Neuronal stem cell (in vitro differentiated cells): Measurements from ENCODE around the gene HOXA2.
A peak's percentile ranks its signal among the peaks of the same experiment; 100 is the strongest.

Experiments
- DNase-seq: peaks from one replicate; pipeline ENCODE4 v3.0.0-alpha.2; 2013; ENCODE audit warnings: low spot score
- H2AFZ ChIP-seq: one replicate; pipeline ENCODE4 v1.6.1; 2013; ENCODE audit warnings: mild to moderate bottlenecking, low read length, inconsistent platforms
- H2AK5ac ChIP-seq: 2 replicates; pipeline ENCODE4 v1.6.1; 2013; ENCODE audit warnings: low read depth, mild to moderate bottlenecking, inconsistent platforms, low read length, moderate library complexity, mixed read lengths
- H2BK120ac ChIP-seq: 2 replicates; pipeline ENCODE4 v1.6.1; 2013; ENCODE audit warnings: low read depth, mild to moderate bottlenecking, inconsistent platforms, low read length, moderate library complexity, mixed read lengths
- H2BK12ac ChIP-seq: one replicate; pipeline ENCODE4 v1.6.1; 2013; ENCODE audit warnings: low read length, inconsistent platforms
- H2BK15ac ChIP-seq: 2 replicates; pipeline ENCODE4 v1.6.1; 2013; ENCODE audit warnings: mild to moderate bottlenecking, low read length, inconsistent platforms, mixed read lengths
- H2BK5ac ChIP-seq: one replicate; pipeline ENCODE4 v1.6.1; 2013; ENCODE audit warnings: inconsistent platforms, mild to moderate bottlenecking, low read length, moderate library complexity
- H3K14ac ChIP-seq: one replicate; pipeline ENCODE4 v1.6.1; 2013; ENCODE audit warnings: low read length, inconsistent platforms
- H3K18ac ChIP-seq: 2 replicates; pipeline ENCODE4 v1.6.1; 2013; ENCODE audit warnings: low read length, inconsistent platforms
- H3K23ac ChIP-seq: 2 replicates; pipeline ENCODE4 v1.6.1; 2013; ENCODE audit warnings: low read depth, mild to moderate bottlenecking, mixed read lengths, low read length, inconsistent platforms; ENCODE audit not compliant: poor library complexity
- H3K27ac ChIP-seq: replicated peaks from 3 replicates; pipeline ENCODE4 v1.5.1; 2013; ENCODE audit warnings: low read length, inconsistent platforms
- H3K27me3 ChIP-seq, 3 experiments: 2 replicates each; pipeline ENCODE4 v1.6.1; 2013; ENCODE audit warnings: low read length in 3 of 3, mild to moderate bottlenecking in 2 of 3, inconsistent platforms in 1 of 3, low read depth in 1 of 3, mixed read lengths in 1 of 3, moderate library complexity in 1 of 3; ENCODE audit not compliant: control insufficient read depth in 3 of 3, insufficient read depth in 3 of 3
- H3K36me3 ChIP-seq, 2 donors: replicated peaks in 1 of 2; 2 replicates each; pipeline ENCODE4 v1.6.1; 2013; ENCODE audit warnings: low read length in 2 of 2; ENCODE audit not compliant: control insufficient read depth in 2 of 2, insufficient read depth in 2 of 2
- H3K4ac ChIP-seq: 2 replicates; pipeline ENCODE4 v1.6.1; 2013; ENCODE audit warnings: inconsistent platforms, mild to moderate bottlenecking, low read length, moderate library complexity
- H3K4me1 ChIP-seq, 2 donors: 1 replicate in 1 of 2; 2 replicates in 1 of 2; pipeline ENCODE4 v1.6.1; 2013; ENCODE audit warnings: low read length in 2 of 2, low read depth in 1 of 2; ENCODE audit not compliant: control insufficient read depth in 2 of 2, insufficient read depth in 1 of 2
- H3K4me2 ChIP-seq: one replicate; pipeline ENCODE4 v1.6.1; 2013; ENCODE audit warnings: mild to moderate bottlenecking, low read length, inconsistent platforms; ENCODE audit not compliant: insufficient read depth, poor library complexity, severe bottlenecking
- H3K4me3 ChIP-seq, 2 donors: 2 replicates each; pipeline ENCODE4 v1.5.1; 2013; ENCODE audit warnings: low read length in 2 of 2, mild to moderate bottlenecking in 2 of 2, inconsistent platforms in 1 of 2, moderate library complexity in 1 of 2
- H3K79me1 ChIP-seq: one replicate; pipeline ENCODE4 v1.6.1; 2013; ENCODE audit warnings: low read depth, mild to moderate bottlenecking, inconsistent platforms, low read length, moderate library complexity
- H3K9ac ChIP-seq: one replicate; pipeline ENCODE4 v1.6.1; 2013; ENCODE audit warnings: mild to moderate bottlenecking, low read depth, low read length, inconsistent platforms; ENCODE audit not compliant: poor library complexity
- H3K9me3 ChIP-seq, 2 donors: replicated peaks in 1 of 2; 2 replicates each; pipeline versions ENCODE3 to v1.6.1; 2013; ENCODE audit warnings: low read length in 2 of 2, mild to moderate bottlenecking in 2 of 2, inconsistent platforms in 1 of 2, low read depth in 1 of 2, mixed read lengths in 1 of 2, moderate library complexity in 1 of 2; ENCODE audit not compliant: control insufficient read depth in 2 of 2, insufficient read depth in 1 of 2
- H4K8ac ChIP-seq: one replicate; pipeline ENCODE4 v1.6.1; 2013; ENCODE audit warnings: low read depth, mild to moderate bottlenecking, inconsistent platforms, low read length, moderate library complexity
- H4K91ac ChIP-seq: one replicate; pipeline ENCODE4 v1.6.1; 2013; ENCODE audit warnings: low read length, low read depth, mild to moderate bottlenecking, inconsistent platforms; ENCODE audit not compliant: poor library complexity
- WGBS, 2 donors: extraction: QIAGEN DNeasy Blood & Tissue Kit; methylation state at CpG; one replicate each; pipeline ENCODE4 v1.1.7; 2013; ENCODE audit warnings: missing lambda C conversion rate in 2 of 2, mixed read lengths in 1 of 2; ENCODE audit not compliant: insufficient read length in 2 of 2, insufficient replicate concordance in 1 of 2; ENCODE audit errors: extremely low coverage in 2 of 2; 5-methylcytosine and 5-hydroxymethylcytosine counted together

The HOXA2 gene

DNA sequence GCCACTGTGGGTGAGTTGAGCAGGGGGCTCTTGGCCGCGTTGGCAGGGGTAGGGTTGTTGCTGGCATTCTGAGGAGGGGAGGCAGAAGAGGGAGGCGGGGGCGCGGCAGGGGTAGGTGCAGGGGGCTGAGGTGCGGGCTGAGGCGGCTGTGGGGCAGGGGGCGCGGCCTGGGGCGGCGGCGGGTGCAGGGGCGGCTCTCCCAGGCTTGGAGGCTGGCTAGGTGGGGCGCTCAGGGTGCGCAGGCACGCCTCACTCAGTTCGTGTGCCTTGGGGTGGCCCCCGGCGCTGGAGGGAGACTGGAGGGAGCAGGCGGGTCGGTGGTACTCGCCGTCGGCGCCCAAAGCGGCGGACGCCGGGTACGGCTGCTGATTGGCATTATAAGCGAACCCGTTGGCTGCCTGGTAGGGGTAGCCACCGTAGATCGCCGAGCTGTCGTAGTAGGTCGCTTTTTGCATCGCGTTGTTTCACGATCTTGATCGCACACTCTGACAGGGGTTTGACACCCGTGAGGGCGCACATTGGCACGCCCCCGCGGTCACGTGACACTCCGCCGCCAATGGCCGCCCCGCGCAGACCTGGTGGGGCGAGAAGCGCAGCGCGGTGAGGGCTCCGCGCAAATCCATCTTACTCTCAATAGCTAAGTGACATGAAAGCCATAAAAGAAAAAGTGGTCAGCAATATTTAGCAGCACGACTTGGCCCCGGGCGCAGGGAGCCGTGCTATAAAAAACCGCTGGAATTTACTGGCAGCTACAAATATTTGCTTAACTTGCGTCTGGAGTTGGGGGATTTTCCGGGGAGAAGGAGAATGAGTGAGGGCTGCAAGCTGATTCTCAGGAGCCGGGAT lies 7.9 kb upstream of the HOXA2 start:
- Histone ChIP-seq H3K4me2 (no peak overlapping the region), H2AK5ac (no peak overlapping the region), H4K8ac (no peak overlapping the region), H3K9me3 (peaks cover 3 to 4% of the 10 kb centered on the region in 2 donors), H3K18ac (no peak overlapping the region), H4K91ac (no peak overlapping the region), H3K36me3 (no peaks in the 10 kb centered on the region), H2BK120ac (no peak overlapping the region), H3K9ac (no peak overlapping the region), H3K4me3 (no peak overlapping the region), H3K4me1 (no peaks in the 10 kb centered on the region), H3K79me1 (no peaks in the 10 kb centered on the region), H3K4ac (no peak overlapping the region), H2BK5ac (no peak overlapping the region), H3K27me3 (peaks cover 66 to 95% (median 88%) of the 10 kb centered on the region in 3 experiments), H2BK15ac (no peak overlapping the region), H3K27ac (no peak overlapping the region), H3K23ac (peak overlapping the region; percentile 46), H2BK12ac (no peak overlapping the region), H3K14ac (no peak overlapping the region), H2AFZ (no peak overlapping the region)
- DNase-seq, result no peak
- WGBS, 2 donors, result no CpG with 5 or more reads among the region's 66 CpGs

DNA sequence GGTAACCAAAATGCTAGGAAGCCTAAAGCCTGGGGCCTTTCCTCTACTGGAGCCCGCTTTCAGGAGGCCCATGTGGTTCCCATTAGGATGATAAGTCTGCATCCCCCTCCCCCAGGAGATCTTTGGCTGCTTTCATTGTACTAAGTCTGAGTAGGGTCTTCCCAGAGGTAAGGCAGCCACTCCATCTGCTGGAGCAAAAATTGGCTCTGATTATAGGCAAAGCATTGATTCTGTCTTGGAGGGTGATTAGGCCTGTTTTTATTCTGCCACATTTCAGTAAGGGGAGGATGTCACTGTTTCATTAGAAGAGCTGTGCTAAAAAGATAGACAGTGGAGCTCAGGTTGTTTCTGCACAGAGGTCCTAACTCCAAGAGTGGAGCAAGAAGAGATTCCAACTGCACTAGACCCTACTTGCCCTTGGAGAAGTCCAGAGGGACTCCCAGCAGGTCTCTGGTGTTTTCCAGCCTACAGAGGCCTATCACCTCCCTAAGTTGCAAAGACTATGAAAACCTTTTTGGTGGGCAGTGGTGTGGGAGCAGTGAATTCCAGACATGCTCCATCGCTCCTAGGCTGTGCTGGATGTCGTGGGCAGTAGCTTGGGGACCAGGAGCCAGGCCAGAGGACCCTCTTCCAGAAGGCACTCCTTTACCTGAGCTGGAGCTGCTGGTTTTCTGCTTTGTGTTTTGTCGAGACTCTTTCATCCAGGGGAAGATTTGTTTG lies 7.1 kb upstream of the HOXA2 start:
- Histone ChIP-seq H3K27me3 (peaks cover 65 to 95% (median 89%) of the 10 kb centered on the region in 3 experiments), H3K27ac (no peak overlapping the region)
- no peak for DNase-seq

DNA sequence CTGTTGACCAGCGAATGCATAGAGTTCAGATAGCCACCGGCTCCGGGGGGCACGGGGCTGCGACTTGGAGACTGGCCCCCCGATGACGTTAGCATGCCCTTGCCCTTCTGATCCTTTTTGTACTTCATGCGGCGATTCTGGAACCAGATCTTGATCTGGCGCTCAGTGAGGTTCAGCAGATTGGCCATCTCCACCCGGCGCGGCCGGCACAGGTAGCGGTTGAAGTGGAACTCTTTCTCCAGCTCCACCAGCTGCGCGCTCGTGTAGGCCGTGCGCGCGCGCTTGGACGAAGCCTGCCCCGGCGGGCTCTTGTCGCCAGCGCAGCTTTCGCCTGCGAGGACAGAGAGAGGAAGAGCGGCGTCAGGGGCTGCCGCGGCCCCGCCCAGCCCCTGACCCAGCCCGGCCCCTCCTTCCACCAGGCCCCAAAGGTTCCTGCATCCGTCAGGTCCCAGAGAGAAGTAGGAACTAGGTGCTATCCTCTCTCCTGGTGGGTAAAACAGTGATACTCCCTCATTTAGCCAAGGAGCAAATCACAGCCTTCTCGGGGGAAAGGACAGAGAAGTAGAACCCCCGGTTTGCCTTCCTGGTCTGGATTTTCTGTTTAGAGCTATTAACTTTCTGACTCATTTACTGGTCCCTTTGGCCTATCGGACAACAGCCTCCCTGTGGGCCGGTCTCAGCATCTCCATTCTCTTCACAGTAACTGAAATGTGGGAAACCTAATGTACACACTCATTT lies 6.1 kb upstream of the HOXA2 start:
- Histone ChIP-seq H2BK5ac (no peak overlapping the region), H3K27ac (no peak overlapping the region), H3K4me3 (no peak overlapping the region), H2AK5ac (no peak overlapping the region), H3K36me3 (no peaks in the 10 kb centered on the region), H4K91ac (no peak overlapping the region), H4K8ac (no peak overlapping the region), H3K4ac (no peak overlapping the region), H3K4me1 (no peaks in the 10 kb centered on the region), H3K18ac (no peak overlapping the region), H3K23ac (no peak overlapping the region), H3K9me3 (peaks cover 2 to 3% of the 10 kb centered on the region in 2 donors), H2BK120ac (no peak overlapping the region), H2AFZ (no peak overlapping the region), H3K4me2 (no peak overlapping the region), H3K79me1 (no peaks in the 10 kb centered on the region), H2BK12ac (no peak overlapping the region), H3K9ac (peak overlapping the region; percentile 34), H3K27me3 (peaks cover 65 to 99% (median 92%) of the 10 kb centered on the region in 3 experiments), H2BK15ac (no peak overlapping the region), H3K14ac (no peak overlapping the region)
- no CpG with 5 or more reads among the region's 41 CpGs for WGBS, 2 donors
- DNase-seq, result no peak

More for the DNA sequence above, 7.1 kb upstream of the HOXA2 start:
- WGBS, 2 donors, result no CpG with 5 or more reads among the region's 4 CpGs
- Histone ChIP-seq H4K8ac (no peak overlapping the region), H3K9ac (no peak overlapping the region), H3K4me3 (no peak overlapping the region), H2AFZ (no peak overlapping the region), H3K4ac (no peak overlapping the region), H3K79me1 (no peaks in the 10 kb centered on the region), H2BK12ac (no peak overlapping the region), H4K91ac (no peak overlapping the region), H2BK120ac (no peak overlapping the region), H3K18ac (no peak overlapping the region), H3K14ac (no peak overlapping the region), H3K4me1 (no peaks in the 10 kb centered on the region), H2BK5ac (no peak overlapping the region), H2BK15ac (no peak overlapping the region), H3K23ac (peak overlapping the region; percentile 46), H2AK5ac (no peak overlapping the region), H3K9me3 (peaks cover 3 to 4% of the 10 kb centered on the region in 2 donors), H3K4me2 (no peak overlapping the region), H3K36me3 (no peaks in the 10 kb centered on the region)
